ENCODE data around the gene ST3GAL5. TPM values are rescaled to one million over a fixed set of nuclear protein-coding genes. Genes with fewer than 3 reads are reported as not detected.

Gene ST3GAL5
- 10 to 100 TPM; 22.8 to 56.2 (median 31.9) TPM for total RNA-seq
- 38.9 TPM for total RNA-seq (2013)
- 5.9 to 91.6 (median 47.7) reads per million in 29 experiments for total RNA-seq

- Mint-ChIP-seq H3K36me3 (no peaks in the 10 kb centered on the region), H3K27ac (peak within 1 kb of the TSS; percentile 93 to 98), H3K4me3 (peak within 1 kb of the TSS; percentile 93 to 96 (median 95)), H3K9me3 (no peaks in the 10 kb centered on the region), H3K4me1 (peaks cover 70 to 77% (median 76%) of the 10 kb centered on the region in 3 donors), H3K27me3 (no peaks in the 10 kb centered on the region)
- ChIA-PET POLR2A (interaction anchor here (0.6 to 1.0 kb wide), 4 partner anchors 10 to 553 kb away, joined by 3 to 5 read pairs (median 3); no protein-coding TSS in a partner anchor), CTCF (interaction anchor here (0.5 to 7.2 kb wide), 24 partner anchors 10 to 1559 kb away, joined by 3 to 59 read pairs (median 6); partner anchors contain the start of genes KDM3A (in 1 of the 2), POLR1A (in 1 of the 2) and PTCD3 (in 1 of the 2))
- WGBS (ENCODE audit: insufficient coverage), result under 1% methylated on average over 93 of the region's 94 CpGs
- DNase-seq, result peak; percentile 81 to 97 (median 90)
- H3K27me3 ChIP-seq (replicated peaks in 1 of 2; ENCODE audit: control insufficient read depth in 2 of 2, extremely low read depth in 1 of 2, insufficient read depth in 2 of 2, low read length in 1 of 2), result no peaks in the 10 kb centered on the region
- H3K27ac ChIP-seq (ENCODE audit: low read length), result peak within 1 kb of the TSS; percentile 80
- peak; percentile 82 to 89 (median 86) for ATAC-seq (replicated peaks in 1 of 4)
- no peaks in the 10 kb centered on the region for H3K9me3 ChIP-seq
- H3K4me3 ChIP-seq (ENCODE audit: control insufficient read depth in 1 of 2, extremely low read depth in 1 of 2, low read length in 1 of 2), result peak within 1 kb of the TSS; percentile 85 to 92
- peaks cover 30 to 67% of the 10 kb centered on the region in 2 experiments for H3K4me1 ChIP-seq (ENCODE audit: control insufficient read depth in 1 of 2, extremely low read depth in 1 of 2, insufficient read depth in 2 of 2, low read length in 2 of 2)
- no peaks in the 10 kb centered on the region for H3K36me3 ChIP-seq (ENCODE audit: control insufficient read depth in 2 of 2, extremely low read depth in 1 of 2, insufficient read depth in 1 of 2, low read length in 1 of 2)
Observed at GRCh38 chr2:85888684-85889626, at the start of gene ST3GAL5. Gene ST3GAL5, minus strand, starts transcription at chr2:85888990. Its CDS starts 85 bp downstream, at chr2:85888905.

GRCh38 chr2:85938456-85938855 lies 49.7 kb upstream of the ST3GAL5 start:
- 83% methylated on average over 1 of the region's 2 CpGs for WGBS (ENCODE audit: insufficient coverage)
- H3K4me3 ChIP-seq (ENCODE audit: control insufficient read depth in 1 of 2, extremely low read depth in 1 of 2, low read length in 1 of 2), result no peak overlapping the region
- no peaks in the 10 kb centered on the region for H3K27me3 ChIP-seq (replicated peaks in 1 of 2; ENCODE audit: control insufficient read depth in 2 of 2, extremely low read depth in 1 of 2, insufficient read depth in 2 of 2, low read length in 1 of 2)
- Mint-ChIP-seq H3K4me1 (peaks cover 8 to 10% (median 8%) of the 10 kb centered on the region in 3 donors), H3K27me3 (no peaks in the 10 kb centered on the region), H3K4me3 (no peak overlapping the region), H3K27ac (no peak overlapping the region), H3K36me3 (peaks cover 14% of the 10 kb centered on the region), H3K9me3 (peaks cover 11 to 21% (median 12%) of the 10 kb centered on the region in 3 donors)
- no peaks in the 10 kb centered on the region for H3K9me3 ChIP-seq
- POLR2A ChIA-PET, result no interaction called here
- ATAC-seq (replicated peaks in 1 of 4), result no peak
- peaks cover 2% of the 10 kb centered on the region in 2 experiments for H3K4me1 ChIP-seq (ENCODE audit: control insufficient read depth in 1 of 2, extremely low read depth in 1 of 2, insufficient read depth in 2 of 2, low read length in 2 of 2)
- CTCF ChIA-PET, result no interaction called here
- no peaks in the 10 kb centered on the region for H3K36me3 ChIP-seq (ENCODE audit: control insufficient read depth in 2 of 2, extremely low read depth in 1 of 2, insufficient read depth in 1 of 2, low read length in 1 of 2)
- no peak for DNase-seq
- no peak overlapping the region for H3K27ac ChIP-seq (ENCODE audit: low read length)

GRCh38 chr2:85937069-85937439 lies 48.3 kb upstream of the ST3GAL5 start:
- Histone ChIP-seq H3K36me3 (ENCODE audit: control insufficient read depth in 2 of 2, extremely low read depth in 1 of 2, insufficient read depth in 1 of 2, low read length in 1 of 2) (no peaks in the 10 kb centered on the region), H3K9me3 (no peaks in the 10 kb centered on the region), H3K4me3 (ENCODE audit: control insufficient read depth in 1 of 2, extremely low read depth in 1 of 2, low read length in 1 of 2) (no peak overlapping the region), H3K4me1 (ENCODE audit: control insufficient read depth in 1 of 2, extremely low read depth in 1 of 2, insufficient read depth in 2 of 2, low read length in 2 of 2) (peaks cover 7 to 8% of the 10 kb centered on the region in 2 experiments), H3K27ac (ENCODE audit: low read length) (no peak overlapping the region), H3K27me3 (replicated peaks in 1 of 2; ENCODE audit: control insufficient read depth in 2 of 2, extremely low read depth in 1 of 2, insufficient read depth in 2 of 2, low read length in 1 of 2) (no peaks in the 10 kb centered on the region)
- H3K27ac Mint-ChIP-seq, result no peak overlapping the region
- CTCF ChIA-PET, result no interaction called here
- peaks cover 1 to 9% (median 4%) of the 10 kb centered on the region in 3 donors for H3K9me3 Mint-ChIP-seq
- POLR2A ChIA-PET, result no interaction called here
- peaks cover 5% of the 10 kb centered on the region for H3K36me3 Mint-ChIP-seq
- no peak overlapping the region for H3K4me3 Mint-ChIP-seq
- no CpG with 5 or more reads among the region's 5 CpGs for WGBS (ENCODE audit: insufficient coverage)
- no peak for DNase-seq
- peaks cover 17 to 18% (median 17%) of the 10 kb centered on the region in 3 donors for H3K4me1 Mint-ChIP-seq
- ATAC-seq (replicated peaks in 1 of 4), result no peak
- H3K27me3 Mint-ChIP-seq, result no peaks in the 10 kb centered on the region

- H3K36me3 ChIP-seq (ENCODE audit: control insufficient read depth in 2 of 2, extremely low read depth in 1 of 2, insufficient read depth in 1 of 2, low read length in 1 of 2), result no peaks in the 10 kb centered on the region
- CTCF ChIA-PET, result no interaction called here
Observed at GRCh38 chr2:85936421-85937068, 47.8 kb upstream of the ST3GAL5 start.

GRCh38 chr2:85935746-85936208 lies 47.0 kb upstream of the ST3GAL5 start:
- H3K27ac ChIP-seq (ENCODE audit: low read length), result no peak overlapping the region
- H3K9me3 ChIP-seq, result no peaks in the 10 kb centered on the region
- no peaks in the 10 kb centered on the region for H3K36me3 Mint-ChIP-seq
- H3K27me3 Mint-ChIP-seq, result no peaks in the 10 kb centered on the region
- H3K27ac Mint-ChIP-seq, result no peak overlapping the region
- peaks cover 18 to 19% (median 19%) of the 10 kb centered on the region in 3 donors for H3K4me1 Mint-ChIP-seq
- ChIA-PET POLR2A (interaction anchor here in 1 of 2 donors (0.6 kb wide), 1 partner anchor 481 kb away, joined by 3 read pairs; no protein-coding TSS in a partner anchor), CTCF (no interaction called here)
- H3K4me3 ChIP-seq (ENCODE audit: control insufficient read depth in 1 of 2, extremely low read depth in 1 of 2, low read length in 1 of 2), result no peak overlapping the region
- H3K9me3 Mint-ChIP-seq, result no peaks in the 10 kb centered on the region
- no peak overlapping the region for H3K4me3 Mint-ChIP-seq
- DNase-seq, result no peak
- H3K36me3 ChIP-seq (ENCODE audit: control insufficient read depth in 2 of 2, extremely low read depth in 1 of 2, insufficient read depth in 1 of 2, low read length in 1 of 2), result no peaks in the 10 kb centered on the region
- WGBS (ENCODE audit: insufficient coverage), result no CpG with 5 or more reads among the region's 3 CpGs
- H3K4me1 ChIP-seq (ENCODE audit: control insufficient read depth in 1 of 2, extremely low read depth in 1 of 2, insufficient read depth in 2 of 2, low read length in 2 of 2), result peaks cover 7 to 8% of the 10 kb centered on the region in 2 experiments
- H3K27me3 ChIP-seq (replicated peaks in 1 of 2; ENCODE audit: control insufficient read depth in 2 of 2, extremely low read depth in 1 of 2, insufficient read depth in 2 of 2, low read length in 1 of 2), result no peaks in the 10 kb centered on the region
- ATAC-seq (replicated peaks in 1 of 4), result no peak

More at GRCh38 chr2:85936421-85937068, 47.8 kb upstream of the ST3GAL5 start:
- Mint-ChIP-seq H3K4me3 (no peak overlapping the region), H3K27me3 (no peaks in the 10 kb centered on the region), H3K36me3 (no peaks in the 10 kb centered on the region), H3K27ac (no peak overlapping the region), H3K4me1 (peaks cover 18 to 19% (median 19%) of the 10 kb centered on the region in 3 donors), H3K9me3 (peaks cover 0 to 4% (median 4%) of the 10 kb centered on the region in 3 donors)
- POLR2A ChIA-PET, result no interaction called here
- no peak for ATAC-seq (replicated peaks in 1 of 4)
- peaks cover 7 to 8% of the 10 kb centered on the region in 2 experiments for H3K4me1 ChIP-seq (ENCODE audit: control insufficient read depth in 1 of 2, extremely low read depth in 1 of 2, insufficient read depth in 2 of 2, low read length in 2 of 2)
- no peaks in the 10 kb centered on the region for H3K27me3 ChIP-seq (replicated peaks in 1 of 2; ENCODE audit: control insufficient read depth in 2 of 2, extremely low read depth in 1 of 2, insufficient read depth in 2 of 2, low read length in 1 of 2)
- no peaks in the 10 kb centered on the region for H3K9me3 ChIP-seq
- H3K27ac ChIP-seq (ENCODE audit: low read length), result no peak overlapping the region
- H3K4me3 ChIP-seq (ENCODE audit: control insufficient read depth in 1 of 2, extremely low read depth in 1 of 2, low read length in 1 of 2), result no peak overlapping the region
- DNase-seq, result no peak
- 95% methylated on average over 16 of the region's 22 CpGs for WGBS (ENCODE audit: insufficient coverage)

- ChIA-PET POLR2A (interaction anchor here in 1 of 2 donors (0.6 kb wide), 1 partner anchor 481 kb away, joined by 3 read pairs; no protein-coding TSS in a partner anchor), CTCF (no interaction called here)
- Histone ChIP-seq H3K4me3 (ENCODE audit: control insufficient read depth in 1 of 2, extremely low read depth in 1 of 2, low read length in 1 of 2) (no peak overlapping the region), H3K36me3 (ENCODE audit: control insufficient read depth in 2 of 2, extremely low read depth in 1 of 2, insufficient read depth in 1 of 2, low read length in 1 of 2) (no peaks in the 10 kb centered on the region), H3K27me3 (replicated peaks in 1 of 2; ENCODE audit: control insufficient read depth in 2 of 2, extremely low read depth in 1 of 2, insufficient read depth in 2 of 2, low read length in 1 of 2) (no peaks in the 10 kb centered on the region), H3K9me3 (no peaks in the 10 kb centered on the region), H3K27ac (ENCODE audit: low read length) (no peak overlapping the region), H3K4me1 (ENCODE audit: control insufficient read depth in 1 of 2, extremely low read depth in 1 of 2, insufficient read depth in 2 of 2, low read length in 2 of 2) (peaks cover 7 to 8% of the 10 kb centered on the region in 2 experiments)
- Mint-ChIP-seq H3K4me3 (no peak overlapping the region), H3K36me3 (no peaks in the 10 kb centered on the region), H3K9me3 (no peaks in the 10 kb centered on the region), H3K27ac (no peak overlapping the region), H3K27me3 (no peaks in the 10 kb centered on the region), H3K4me1 (peaks cover 18 to 19% (median 19%) of the 10 kb centered on the region in 3 donors)
- DNase-seq, result no peak
- WGBS (ENCODE audit: insufficient coverage), result 92% methylated on average over 4 of the region's 6 CpGs
- ATAC-seq (replicated peaks in 1 of 4), result no peak
Observed at GRCh38 chr2:85935170-85935745, 46.5 kb upstream of the ST3GAL5 start.

Measured in T-cell (primary cell).